Activated B cell treated with CpG ODN at 0.5 μM for 24 hours (primary cell): Measurements from ENCODE around the gene IL1R2. TPM values are rescaled to one million over a fixed set of nuclear protein-coding genes. Genes with fewer than 3 reads are reported as not detected.

ENCODE experiments used
- ATAC-seq: fragments of 200-7000 bp; cut with Tn5 transposase; one replicate; pipeline ENCODE4 v1.10.0; 2021; ENCODE audit warnings: low read depth, mild to moderate bottlenecking, moderate library complexity
- CTCF ChIA-PET: fragments of 350-600 bp; sonication (Branson Sonifier 250); formaldehyde crosslinking; loops from one replicate; lab custom pipeline; 2021; ENCODE audit warnings: antibody characterized with exemption; lab: Charles Lee
- POLR2A ChIA-PET: fragments of 350-600 bp; sonication (Branson Sonifier 250); formaldehyde crosslinking; loops from one replicate; lab custom pipeline; 2021; ENCODE audit warnings: antibody characterized with exemption; lab: Charles Lee
- DNase-seq: peaks from one replicate; pipeline ENCODE4 v3.0.0; 2022
- H3K27ac Mint-ChIP-seq: one replicate; pipeline ENCODE4 v1.8.0; 2020; ENCODE audit warnings: mixed read lengths
- H3K27me3 Mint-ChIP-seq: one replicate; pipeline ENCODE4 v1.8.0; 2021; ENCODE audit warnings: mixed read lengths
- H3K36me3 Mint-ChIP-seq: one replicate; pipeline ENCODE4 v1.8.0; 2021; ENCODE audit warnings: low read depth, mixed read lengths
- H3K4me1 Mint-ChIP-seq: one replicate; pipeline ENCODE4 v1.8.0; 2021; ENCODE audit warnings: mixed read lengths
- H3K4me3 Mint-ChIP-seq: one replicate; pipeline ENCODE4 v1.8.0; 2020; ENCODE audit warnings: mild to moderate bottlenecking, mixed read lengths
- H3K9me3 Mint-ChIP-seq: one replicate; pipeline ENCODE4 v1.8.0; 2020; ENCODE audit warnings: mixed read lengths
- intact Hi-C: fragments of 100-400 bp; cut with micrococcal nuclease; formaldehyde crosslinking; loops from one replicate; pipeline ENCODE4 v1.15.1; 2024
- total RNA-seq: library from RNA; stranded (reverse); gene quantifications from 2 replicates; pipeline ENCODE4 v1.2.3, GENCODE V29; 2022
- TF ChIP-seq, protein P1 (sequence below): fragments of 200-600 bp; IDR thresholded peaks from one replicate; pipeline ENCODE4 v1.8.0; 2022; ENCODE audit warnings: antibody characterized with exemption, mild to moderate bottlenecking

The IL1R2 gene
- total RNA-seq, 1 donor from 2014 or later = not detected

DNA sequence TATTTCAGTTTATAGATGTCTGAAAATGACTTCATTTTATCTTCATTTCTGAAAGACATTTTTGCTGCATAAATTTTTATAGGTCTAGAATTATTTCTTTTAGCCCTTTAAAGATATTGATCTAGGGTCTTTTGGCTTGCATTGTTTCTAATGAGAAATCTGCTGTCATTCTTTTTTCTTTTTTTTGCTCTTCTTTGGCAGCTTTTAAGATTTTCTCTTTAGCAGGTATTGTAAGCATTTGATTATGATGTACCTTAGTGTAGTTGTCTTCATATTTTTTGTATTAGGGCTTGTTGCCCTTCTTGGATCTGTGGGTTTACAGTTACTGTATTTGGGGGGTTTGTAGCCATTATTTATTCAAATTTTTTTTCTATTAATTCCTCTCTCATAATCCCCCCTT is 84.8 kb downstream of the IL1R2 start:
- TF ChIP-seq, protein P1, sequence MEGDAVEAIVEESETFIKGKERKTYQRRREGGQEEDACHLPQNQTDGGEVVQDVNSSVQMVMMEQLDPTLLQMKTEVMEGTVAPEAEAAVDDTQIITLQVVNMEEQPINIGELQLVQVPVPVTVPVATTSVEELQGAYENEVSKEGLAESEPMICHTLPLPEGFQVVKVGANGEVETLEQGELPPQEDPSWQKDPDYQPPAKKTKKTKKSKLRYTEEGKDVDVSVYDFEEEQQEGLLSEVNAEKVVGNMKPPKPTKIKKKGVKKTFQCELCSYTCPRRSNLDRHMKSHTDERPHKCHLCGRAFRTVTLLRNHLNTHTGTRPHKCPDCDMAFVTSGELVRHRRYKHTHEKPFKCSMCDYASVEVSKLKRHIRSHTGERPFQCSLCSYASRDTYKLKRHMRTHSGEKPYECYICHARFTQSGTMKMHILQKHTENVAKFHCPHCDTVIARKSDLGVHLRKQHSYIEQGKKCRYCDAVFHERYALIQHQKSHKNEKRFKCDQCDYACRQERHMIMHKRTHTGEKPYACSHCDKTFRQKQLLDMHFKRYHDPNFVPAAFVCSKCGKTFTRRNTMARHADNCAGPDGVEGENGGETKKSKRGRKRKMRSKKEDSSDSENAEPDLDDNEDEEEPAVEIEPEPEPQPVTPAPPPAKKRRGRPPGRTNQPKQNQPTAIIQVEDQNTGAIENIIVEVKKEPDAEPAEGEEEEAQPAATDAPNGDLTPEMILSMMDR = no peak
- intact Hi-C loops = no loop called here
- DNase-seq = no peak
- ChIA-PET CTCF (no interaction called here), POLR2A (no interaction called here)
- H3K4me3 Mint-ChIP-seq = no peak overlapping the region
- no peak overlapping the region for H3K27ac Mint-ChIP-seq
- ATAC-seq = no peak
- no peaks in the 10 kb centered on the region for H3K9me3 Mint-ChIP-seq
- H3K4me1 Mint-ChIP-seq = peaks cover 6% of the 10 kb centered on the region
- H3K27me3 Mint-ChIP-seq = peaks cover 15% of the 10 kb centered on the region
- H3K36me3 Mint-ChIP-seq = no peaks in the 10 kb centered on the region

Other genes with a start within 250 kb of the IL1R2 start
- not detected in 2 replicates for gene IL1R1, start 150.8 kb downstream of the IL1R2 start, total RNA-seq
- gene IL1RL2, start 195.1 kb downstream of the IL1R2 start, total RNA-seq = not detected in 2 replicates